IPS-18a (cell line): ENCODE data around the gene TP63.
"Not testable (repeated sequence)": the region's sequence is repeated elsewhere in the genome, so short reads cannot be mapped to it uniquely, and the experiment has no call there.

Experiments used
- H3K27ac ChIP-seq: one replicate; pipeline ENCODE4 v1.5.1; 2013; ENCODE audit warnings: low read length
- H3K27me3 ChIP-seq: one replicate; pipeline ENCODE4 v1.6.1; 2013; ENCODE audit warnings: mild to moderate bottlenecking, low read length; ENCODE audit not compliant: control insufficient read depth, insufficient read depth
- H3K36me3 ChIP-seq: one replicate; pipeline ENCODE4 v1.6.1; 2013; ENCODE audit warnings: low read depth, low read length; ENCODE audit not compliant: control insufficient read depth
- H3K4me1 ChIP-seq: one replicate; pipeline ENCODE4 v1.6.1; 2013; ENCODE audit warnings: low read depth, low read length; ENCODE audit not compliant: control insufficient read depth
- H3K4me3 ChIP-seq: one replicate; pipeline ENCODE4 v1.5.1; 2013; ENCODE audit warnings: low read length
- H3K9ac ChIP-seq: one replicate; pipeline ENCODE4 v1.6.1; 2013; ENCODE audit warnings: mild to moderate bottlenecking, low read length, moderate library complexity
- H3K9me3 ChIP-seq: one replicate; pipeline ENCODE4 v1.6.1; 2013; ENCODE audit warnings: low read depth, low read length; ENCODE audit not compliant: control insufficient read depth

TP63 gene

DNA sequence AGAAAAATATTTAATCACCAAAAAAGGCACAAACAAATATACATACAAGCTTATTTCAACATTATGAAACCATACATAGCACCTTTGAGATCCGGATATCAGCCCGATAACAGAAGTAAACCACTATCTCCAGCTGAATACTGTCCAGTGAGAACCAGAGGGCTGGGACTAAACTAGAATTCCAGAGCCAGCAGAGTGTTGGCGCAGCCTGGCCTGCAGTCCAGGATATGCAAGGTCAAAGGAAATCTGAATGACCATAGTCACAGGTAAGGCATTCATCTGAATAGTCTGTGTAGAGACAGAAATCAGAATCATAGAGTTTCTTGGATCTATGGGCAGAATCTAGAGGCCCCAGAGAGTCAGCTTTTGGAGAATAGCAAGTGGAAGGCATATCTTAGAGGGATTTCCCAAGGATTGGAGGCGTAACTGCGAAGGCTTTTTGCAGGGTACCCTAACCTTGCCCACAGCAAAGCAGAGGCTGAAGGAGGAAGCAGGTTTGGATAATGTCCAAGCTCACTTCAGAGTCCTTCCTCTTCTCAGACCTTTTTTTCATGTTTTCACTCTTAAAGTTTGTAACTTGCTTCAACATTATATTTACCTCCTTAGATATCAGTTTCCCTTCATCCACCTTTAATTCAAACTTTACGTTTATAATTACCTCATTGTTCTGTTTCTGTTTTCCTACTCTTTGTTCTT, 32.5 kb upstream of the TP63 start:
- Histone ChIP-seq H3K4me3 (no peak overlapping the region), H3K36me3 (no peaks in the 10 kb centered on the region), H3K27ac (no peak overlapping the region), H3K9ac (no peak overlapping the region), H3K27me3 (no peaks in the 10 kb centered on the region), H3K4me1 (no peaks in the 10 kb centered on the region), H3K9me3 (no peaks in the 10 kb centered on the region)

DNA sequence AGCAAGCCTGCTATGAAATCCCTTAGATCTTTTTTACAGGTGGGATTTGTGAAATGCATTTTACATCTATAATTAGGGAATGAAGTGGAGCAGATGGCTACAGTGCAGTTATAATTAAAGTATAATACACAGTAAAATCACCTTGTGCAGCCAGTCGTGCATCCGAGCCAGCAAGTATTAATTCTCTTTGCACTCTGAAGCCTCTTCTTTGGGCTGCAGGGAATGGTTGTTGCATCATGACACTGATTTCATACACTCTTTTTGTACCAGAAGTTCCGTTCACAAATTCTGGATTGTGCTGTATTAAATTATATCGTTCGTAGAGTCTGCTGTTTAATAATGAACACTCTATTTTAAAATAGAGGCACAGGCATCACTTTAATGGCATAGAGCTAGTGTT, 28.7 kb upstream of the TP63 start:
- Histone ChIP-seq H3K4me3 (no peak overlapping the region), H3K9ac (no peak overlapping the region), H3K36me3 (no peaks in the 10 kb centered on the region), H3K27me3 (no peaks in the 10 kb centered on the region), H3K27ac (no peak overlapping the region), H3K9me3 (no peaks in the 10 kb centered on the region), H3K4me1 (no peaks in the 10 kb centered on the region)

DNA sequence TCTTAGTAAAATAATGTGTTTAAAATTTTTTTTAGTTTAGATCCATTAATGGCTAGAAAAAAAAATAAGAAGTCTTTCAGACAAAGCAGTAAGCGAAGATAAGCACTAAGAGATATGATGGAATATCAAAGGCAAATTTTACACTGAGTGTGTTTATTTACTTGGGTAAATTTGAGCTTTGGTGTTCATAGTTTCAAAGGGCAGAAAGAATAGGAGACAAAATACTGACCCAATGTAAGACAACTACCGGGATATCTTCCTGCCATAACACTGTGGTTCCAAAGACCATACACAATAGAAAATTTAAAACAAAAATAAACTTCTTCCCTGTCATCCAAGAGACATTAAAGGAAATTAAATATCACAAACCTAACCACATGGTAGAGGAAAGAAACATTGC, 25.5 kb upstream of the TP63 start:
- no peak overlapping the region for H3K27ac ChIP-seq

DNA sequence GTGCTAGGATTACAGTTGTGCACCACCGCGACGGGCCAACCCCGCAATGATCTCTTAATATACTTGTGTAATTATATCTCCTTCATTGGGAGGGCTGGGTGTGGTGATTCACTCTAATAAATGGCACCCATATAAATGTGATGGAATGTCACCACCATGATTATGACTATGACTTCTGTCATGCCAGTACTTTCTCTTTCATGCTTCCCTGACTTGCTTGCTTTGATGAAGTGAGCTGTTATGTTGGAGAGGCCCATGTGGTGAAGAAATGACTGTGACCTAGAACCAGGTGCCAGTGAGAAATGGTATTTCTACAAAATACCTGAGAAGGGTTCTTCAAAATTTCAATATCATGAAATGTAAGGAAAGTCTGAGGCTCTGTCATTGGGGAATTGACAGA, 24.4 kb upstream of the TP63 start:
- H3K9ac ChIP-seq: no peak overlapping the region
- H3K4me1 ChIP-seq: no peaks in the 10 kb centered on the region
- H3K36me3 ChIP-seq: no peaks in the 10 kb centered on the region
- no peak overlapping the region for H3K27ac ChIP-seq
- H3K27me3 ChIP-seq: no peaks in the 10 kb centered on the region
- no peak overlapping the region for H3K4me3 ChIP-seq
- no peaks in the 10 kb centered on the region for H3K9me3 ChIP-seq

More for the DNA sequence above, 25.5 kb upstream of the TP63 start:
- no peaks in the 10 kb centered on the region for H3K27me3 ChIP-seq
- no peaks in the 10 kb centered on the region for H3K9me3 ChIP-seq
- H3K4me3 ChIP-seq: no peak overlapping the region
- H3K4me1 ChIP-seq: no peaks in the 10 kb centered on the region
- no peaks in the 10 kb centered on the region for H3K36me3 ChIP-seq
- no peak overlapping the region for H3K9ac ChIP-seq

DNA sequence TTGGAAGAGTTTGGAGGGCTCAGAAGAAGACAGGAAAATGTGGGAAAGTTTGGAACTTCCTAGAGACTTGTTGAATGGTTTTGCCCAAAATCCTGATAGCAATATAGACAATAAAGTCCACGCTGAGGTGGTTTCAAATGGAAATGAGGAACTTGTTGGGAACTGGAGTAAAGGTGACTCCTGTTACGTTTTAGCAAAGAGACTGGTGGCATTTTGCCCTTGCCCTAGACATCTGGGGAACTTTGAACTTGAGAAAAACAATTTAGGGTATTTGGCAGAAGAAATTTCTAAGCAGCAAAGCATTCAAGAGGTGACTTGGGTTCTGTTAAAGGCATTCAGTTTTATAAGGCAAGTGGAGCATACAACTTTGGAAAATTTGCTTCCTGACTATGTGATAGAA, 18.5 kb upstream of the TP63 start:
- not testable (repeated sequence) for H3K27me3 ChIP-seq, H3K9me3 ChIP-seq, H3K27ac ChIP-seq, H3K9ac ChIP-seq, H3K4me3 ChIP-seq, H3K36me3 ChIP-seq, H3K4me1 ChIP-seq

DNA sequence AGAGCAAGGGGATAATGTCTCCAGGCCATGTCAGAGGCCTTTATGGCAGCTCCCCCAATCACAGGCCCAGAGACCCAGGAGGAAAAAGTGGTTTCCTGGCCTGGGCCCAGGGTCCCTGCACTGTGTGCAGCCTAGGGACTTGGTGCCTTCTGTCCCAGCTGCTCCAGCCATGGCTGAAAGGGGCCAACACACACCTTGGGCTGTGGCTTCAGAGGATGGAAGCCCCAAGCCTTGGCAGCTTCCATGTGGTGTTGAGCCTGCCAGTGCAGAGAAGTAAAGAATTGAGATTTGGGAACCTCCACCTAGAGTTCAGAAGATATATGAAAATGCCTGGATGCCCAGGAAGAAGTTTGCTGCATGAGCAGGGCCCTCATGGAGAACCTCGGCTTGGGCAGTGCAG, 18.1 kb upstream of the TP63 start:
- Histone ChIP-seq H3K9ac (no peak overlapping the region), H3K4me1 (no peaks in the 10 kb centered on the region), H3K27me3 (no peaks in the 10 kb centered on the region), H3K36me3 (no peaks in the 10 kb centered on the region), H3K4me3 (no peak overlapping the region), H3K27ac (no peak overlapping the region), H3K9me3 (no peaks in the 10 kb centered on the region)

DNA sequence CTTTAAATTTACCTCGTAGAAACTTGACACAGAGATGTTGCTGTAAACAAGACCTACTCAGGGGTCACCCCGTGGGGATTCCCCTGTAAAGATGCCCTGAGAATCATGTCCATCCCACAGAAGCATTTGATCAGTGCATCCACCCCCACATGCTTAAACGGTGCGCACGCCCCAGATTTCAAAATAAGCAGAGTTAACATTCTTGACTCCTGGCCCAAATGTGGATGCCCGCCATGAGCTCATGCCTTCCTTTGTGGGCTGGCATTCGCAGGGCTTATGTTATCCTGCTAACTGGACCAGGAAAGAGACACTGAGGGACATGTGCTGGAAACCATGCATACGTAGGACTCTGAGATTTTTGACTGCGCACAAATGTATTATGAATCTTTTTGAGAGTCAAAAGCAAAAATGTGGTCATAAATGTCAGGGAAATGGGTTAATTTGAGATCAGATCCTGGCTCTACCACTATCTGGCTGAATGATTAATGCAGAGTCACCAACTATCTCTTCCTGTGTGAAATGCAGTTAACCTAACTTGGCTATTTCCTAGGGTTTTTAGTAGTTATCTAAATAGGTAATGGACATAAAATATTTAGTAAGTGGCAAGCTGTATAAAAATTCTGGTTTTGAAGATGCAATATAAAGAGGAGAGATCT, 9.1 kb upstream of the TP63 start:
- Histone ChIP-seq H3K4me1 (no peaks in the 10 kb centered on the region), H3K27me3 (no peaks in the 10 kb centered on the region), H3K9me3 (no peaks in the 10 kb centered on the region), H3K4me3 (no peak overlapping the region), H3K9ac (no peak overlapping the region), H3K36me3 (no peaks in the 10 kb centered on the region), H3K27ac (no peak overlapping the region)

DNA sequence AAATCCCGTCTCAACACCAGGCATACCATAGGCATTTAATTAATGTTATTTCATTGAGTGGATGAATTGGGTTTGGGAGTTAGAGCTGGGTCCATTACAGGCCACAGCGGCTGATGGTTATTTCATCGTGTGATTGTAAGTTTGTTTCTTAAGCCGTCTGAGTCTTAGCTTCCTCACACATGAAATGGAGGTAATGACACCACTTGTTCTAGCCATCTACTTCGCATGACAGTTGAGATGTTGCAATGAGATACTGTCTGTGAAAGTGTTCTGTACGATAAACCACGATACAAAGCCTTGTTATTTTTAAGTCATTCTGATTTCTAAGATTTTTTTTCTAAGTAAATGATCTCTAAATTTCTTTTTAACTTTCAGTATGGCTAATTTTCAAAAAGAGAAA, 8.6 kb upstream of the TP63 start:
- Histone ChIP-seq H3K4me3 (no peak overlapping the region), H3K36me3 (no peaks in the 10 kb centered on the region), H3K4me1 (no peaks in the 10 kb centered on the region), H3K27ac (no peak overlapping the region), H3K9me3 (no peaks in the 10 kb centered on the region), H3K27me3 (no peaks in the 10 kb centered on the region), H3K9ac (no peak overlapping the region)

DNA sequence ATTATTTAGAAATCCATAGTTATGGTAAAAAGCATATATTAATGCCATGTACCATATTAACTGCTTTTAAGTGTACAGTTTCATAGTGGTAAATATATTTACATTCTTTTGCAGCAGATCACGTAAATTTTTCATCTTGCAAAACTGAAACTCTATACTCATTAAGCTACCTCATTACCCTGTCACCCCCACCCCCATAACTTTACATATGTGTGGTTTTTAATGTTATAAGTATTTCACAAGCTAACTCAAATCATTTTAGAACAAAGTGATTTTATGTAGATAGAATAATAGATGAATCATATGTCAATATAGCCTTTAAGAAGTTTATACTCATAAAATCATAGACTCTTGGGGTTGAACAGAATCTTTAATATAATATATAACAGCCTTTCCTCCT, 7.1 kb upstream of the TP63 start:
- Histone ChIP-seq H3K36me3 (no peaks in the 10 kb centered on the region), H3K9ac (no peak overlapping the region), H3K9me3 (no peaks in the 10 kb centered on the region), H3K4me3 (no peak overlapping the region), H3K27me3 (no peaks in the 10 kb centered on the region), H3K4me1 (no peaks in the 10 kb centered on the region), H3K27ac (no peak overlapping the region)

DNA sequence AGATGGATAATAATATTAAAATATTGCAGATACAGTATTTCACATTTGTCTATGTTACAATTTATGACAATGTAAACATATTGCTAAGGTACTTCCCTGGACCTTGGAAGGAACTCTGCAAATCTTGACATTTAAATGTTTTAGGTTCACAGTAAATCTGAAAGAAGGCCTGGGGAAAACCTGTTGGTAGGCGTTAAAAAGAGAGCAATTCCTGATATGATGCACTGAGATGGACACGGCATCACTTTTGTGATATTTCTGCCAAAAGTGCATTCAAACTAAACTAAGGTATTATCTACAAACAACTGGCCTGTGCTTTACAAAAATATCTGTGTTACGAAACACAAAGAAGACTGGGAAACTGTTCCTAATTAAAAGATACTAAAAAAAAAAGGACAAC, 6.1 kb upstream of the TP63 start:
- Histone ChIP-seq H3K27ac (no peak overlapping the region), H3K9ac (no peak overlapping the region), H3K36me3 (no peaks in the 10 kb centered on the region), H3K9me3 (no peaks in the 10 kb centered on the region), H3K4me3 (no peak overlapping the region), H3K27me3 (no peaks in the 10 kb centered on the region), H3K4me1 (no peaks in the 10 kb centered on the region)

DNA sequence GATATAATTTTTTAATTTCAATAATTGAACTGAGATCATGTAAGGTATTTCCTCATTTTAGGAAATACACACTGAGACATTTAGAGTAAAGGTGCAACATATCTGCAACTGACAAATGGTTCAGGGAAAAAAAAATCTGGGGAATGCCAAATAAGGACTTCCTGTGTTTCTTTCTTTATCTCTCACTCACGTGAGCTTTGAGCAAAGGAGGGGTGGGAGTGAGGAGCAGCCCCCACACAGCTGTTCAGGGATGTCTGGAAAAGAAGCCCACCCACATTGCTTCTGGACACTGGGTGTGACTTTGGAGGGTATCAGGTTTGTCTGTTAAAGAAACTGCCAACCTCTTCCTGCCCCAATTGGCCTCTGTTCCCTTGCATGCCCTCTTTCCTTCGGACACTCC, 5.6 kb upstream of the TP63 start:
- Histone ChIP-seq H3K9ac (no peak overlapping the region), H3K27me3 (no peaks in the 10 kb centered on the region), H3K36me3 (no peaks in the 10 kb centered on the region)

DNA sequence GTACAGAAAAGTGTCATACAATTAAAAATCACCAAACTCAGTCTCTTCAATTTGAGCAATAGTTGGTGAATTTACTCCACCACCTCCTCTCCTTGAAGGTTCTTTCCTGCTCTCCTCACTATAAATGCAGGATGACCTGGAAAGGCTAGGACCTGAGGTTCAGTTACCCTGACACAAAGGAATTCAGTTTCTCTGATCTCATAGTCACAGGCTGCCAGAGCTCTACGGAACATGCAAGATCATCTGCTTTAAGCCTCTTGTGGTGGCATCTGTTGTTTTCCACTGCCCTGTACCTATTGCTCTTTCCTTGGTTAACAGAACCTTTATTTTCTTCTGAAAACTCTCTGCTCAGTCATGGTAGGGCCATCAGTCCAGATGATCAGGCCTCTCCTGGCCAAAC, 4.9 kb upstream of the TP63 start:
- H3K4me1 ChIP-seq: no peaks in the 10 kb centered on the region
- H3K9me3 ChIP-seq: no peaks in the 10 kb centered on the region
- no peak overlapping the region for H3K27ac ChIP-seq
- H3K36me3 ChIP-seq: no peaks in the 10 kb centered on the region
- no peak overlapping the region for H3K9ac ChIP-seq
- no peak overlapping the region for H3K4me3 ChIP-seq
- no peaks in the 10 kb centered on the region for H3K27me3 ChIP-seq

More for the DNA sequence above, 5.6 kb upstream of the TP63 start:
- H3K27ac ChIP-seq: no peak overlapping the region
- H3K9me3 ChIP-seq: no peaks in the 10 kb centered on the region
- no peaks in the 10 kb centered on the region for H3K4me1 ChIP-seq
- no peak overlapping the region for H3K4me3 ChIP-seq
